ENCODE results near the gene MAF. TPM values are rescaled to one million over a fixed set of nuclear protein-coding genes. Genes with fewer than 3 reads are reported as not detected.

Gene MAF
- polyA plus RNA-seq, 3 donors = 0.03 to 0.92 TPM; not detected in 1

DNA sequence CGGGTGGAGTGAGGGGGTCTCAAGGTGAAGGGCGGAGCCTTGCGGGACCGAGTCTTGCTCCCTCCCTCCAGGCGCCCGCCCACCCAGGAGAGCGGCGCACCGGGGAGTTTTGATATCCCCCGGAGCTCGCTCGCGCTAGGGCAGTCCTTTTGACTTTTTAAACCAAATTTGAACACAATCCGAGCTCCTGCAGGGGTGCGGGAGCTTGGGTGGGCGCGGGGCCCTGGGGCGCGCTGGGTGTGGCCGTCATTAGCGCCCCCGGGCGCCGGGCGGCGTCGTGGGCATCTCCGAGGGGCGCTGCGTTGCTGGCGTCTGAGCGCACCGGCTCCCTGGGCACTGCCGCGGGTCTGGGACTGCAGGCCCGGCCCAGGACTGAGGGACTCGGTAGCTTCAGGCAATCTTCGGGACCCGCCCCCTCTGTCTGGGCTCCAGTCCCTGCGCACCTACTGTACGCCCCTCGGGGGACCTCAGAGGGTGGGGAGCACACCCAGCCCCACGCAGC is 10.9 kb downstream of the MAF start:
- Histone ChIP-seq H4K20me1 (ENCODE audit: insufficient read depth, low read length) (no peaks in the 10 kb centered on the region), H3K27ac (ENCODE audit: low read depth in 1 of 2, low read length in 2 of 2) (no peak overlapping the region), H3K4me2 (replicated peaks; ENCODE audit: extremely low read depth, low read length, poor library complexity, severe bottlenecking) (no peak overlapping the region), H3K27me3 (ENCODE audit: control insufficient read depth in 2 of 2, insufficient read depth in 2 of 2, low read length in 2 of 2) (peaks cover 50 to 51% of the 10 kb centered on the region in 2 donors), H3K36me3 (replicated peaks in 1 of 2; ENCODE audit: control insufficient read depth in 1 of 2, insufficient read depth in 2 of 2, low read length in 2 of 2) (no peaks in the 10 kb centered on the region), H3K4me1 (ENCODE audit: control insufficient read depth in 1 of 2, insufficient read depth in 2 of 2, low read length in 2 of 2) (no peaks in the 10 kb centered on the region), H3K9ac (ENCODE audit: insufficient read depth, low read length, poor library complexity, severe bottlenecking) (no peak overlapping the region), H2AFZ (ENCODE audit: insufficient read depth, low read depth, low read length, poor library complexity, severe bottlenecking) (no peak overlapping the region), H3K79me2 (ENCODE audit: insufficient read depth, low read length) (no peaks in the 10 kb centered on the region), H3K4me3 (replicated peaks in 1 of 3; ENCODE audit: low read depth in 2 of 3, low read length in 3 of 3) (no peak overlapping the region), H3K9me3 (replicated peaks in 1 of 2; ENCODE audit: control insufficient read depth in 1 of 2, insufficient read depth in 1 of 2, low read length in 2 of 2) (no peaks in the 10 kb centered on the region)
- Mint-ChIP-seq H3K27me3 (ENCODE audit: low read depth in 3 of 3) (peaks cover 40 to 58% (median 45%) of the 10 kb centered on the region in 3 donors), H3K4me1 (peaks cover 7% of the 10 kb centered on the region), H3K27ac (no peak overlapping the region), H3K9me3 (peaks cover 0 to 4% (median 0%) of the 10 kb centered on the region in 7 donors), H3K36me3 (peaks cover 0 to 1% of the 10 kb centered on the region in 2 donors), H3K4me3 (peak overlapping the region in 1 of 2 donors; percentile 79)
- DNase-seq = no peak
- TF ChIP-seq, protein P1, sequence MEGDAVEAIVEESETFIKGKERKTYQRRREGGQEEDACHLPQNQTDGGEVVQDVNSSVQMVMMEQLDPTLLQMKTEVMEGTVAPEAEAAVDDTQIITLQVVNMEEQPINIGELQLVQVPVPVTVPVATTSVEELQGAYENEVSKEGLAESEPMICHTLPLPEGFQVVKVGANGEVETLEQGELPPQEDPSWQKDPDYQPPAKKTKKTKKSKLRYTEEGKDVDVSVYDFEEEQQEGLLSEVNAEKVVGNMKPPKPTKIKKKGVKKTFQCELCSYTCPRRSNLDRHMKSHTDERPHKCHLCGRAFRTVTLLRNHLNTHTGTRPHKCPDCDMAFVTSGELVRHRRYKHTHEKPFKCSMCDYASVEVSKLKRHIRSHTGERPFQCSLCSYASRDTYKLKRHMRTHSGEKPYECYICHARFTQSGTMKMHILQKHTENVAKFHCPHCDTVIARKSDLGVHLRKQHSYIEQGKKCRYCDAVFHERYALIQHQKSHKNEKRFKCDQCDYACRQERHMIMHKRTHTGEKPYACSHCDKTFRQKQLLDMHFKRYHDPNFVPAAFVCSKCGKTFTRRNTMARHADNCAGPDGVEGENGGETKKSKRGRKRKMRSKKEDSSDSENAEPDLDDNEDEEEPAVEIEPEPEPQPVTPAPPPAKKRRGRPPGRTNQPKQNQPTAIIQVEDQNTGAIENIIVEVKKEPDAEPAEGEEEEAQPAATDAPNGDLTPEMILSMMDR (IDR thresholded peaks at IDR 0.05) = no peak
- WGBS (ENCODE audit: insufficient coverage) = 17% methylated on average over 31 of the region's 43 CpGs
- intact Hi-C loops (cut with micrococcal nuclease) = loop anchor here in 1 of 2 donors (10.0 kb wide), 1 partner anchor 195 kb away; no protein-coding TSS in a partner anchor

GRCh38 chr16:79587897-79588296 is 12.6 kb downstream of the MAF start:
- Histone ChIP-seq H3K79me2 (ENCODE audit: insufficient read depth, low read length) (no peaks in the 10 kb centered on the region), H3K9me3 (replicated peaks in 1 of 2; ENCODE audit: control insufficient read depth in 1 of 2, insufficient read depth in 1 of 2, low read length in 2 of 2) (no peaks in the 10 kb centered on the region), H3K4me2 (replicated peaks; ENCODE audit: extremely low read depth, low read length, poor library complexity, severe bottlenecking) (no peak overlapping the region), H3K4me1 (ENCODE audit: control insufficient read depth in 1 of 2, insufficient read depth in 2 of 2, low read length in 2 of 2) (no peaks in the 10 kb centered on the region), H4K20me1 (ENCODE audit: insufficient read depth, low read length) (no peaks in the 10 kb centered on the region), H2AFZ (ENCODE audit: insufficient read depth, low read depth, low read length, poor library complexity, severe bottlenecking) (no peak overlapping the region), H3K4me3 (replicated peaks in 1 of 3; ENCODE audit: low read depth in 2 of 3, low read length in 3 of 3) (no peak overlapping the region), H3K27me3 (ENCODE audit: control insufficient read depth in 2 of 2, insufficient read depth in 2 of 2, low read length in 2 of 2) (peaks cover 47 to 54% of the 10 kb centered on the region in 2 donors), H3K9ac (ENCODE audit: insufficient read depth, low read length, poor library complexity, severe bottlenecking) (no peak overlapping the region), H3K27ac (ENCODE audit: low read depth in 1 of 2, low read length in 2 of 2) (no peak overlapping the region), H3K36me3 (replicated peaks in 1 of 2; ENCODE audit: control insufficient read depth in 1 of 2, insufficient read depth in 2 of 2, low read length in 2 of 2) (no peaks in the 10 kb centered on the region)
- Mint-ChIP-seq H3K27me3 (ENCODE audit: low read depth in 3 of 3) (peaks cover 38 to 56% (median 46%) of the 10 kb centered on the region in 3 donors), H3K4me3 (peak overlapping the region in 1 of 2 donors; percentile 49), H3K36me3 (no peaks in the 10 kb centered on the region), H3K27ac (no peak overlapping the region), H3K4me1 (peaks cover 5% of the 10 kb centered on the region), H3K9me3 (peaks cover 0 to 4% (median 0%) of the 10 kb centered on the region in 7 donors)
- TF ChIP-seq, protein P1 (IDR thresholded peaks at IDR 0.05) = no peak
- WGBS (ENCODE audit: insufficient coverage) = 92% methylated on average over 5 of the region's 9 CpGs
- intact Hi-C loops (cut with micrococcal nuclease) = no loop called here
- no peak for DNase-seq
